NCI-H146 treated with DMSO at 0.1 percent for 48 hours (cell line): ENCODE measurements around the gene RBM15B.
"Not testable (repeated sequence)": the region's sequence is repeated elsewhere in the genome, so short reads cannot be mapped to it uniquely, and the experiment has no call there.

Experiments
- DNase-seq: peaks from one replicate; lab custom pipeline; 2025; ENCODE audit not compliant: unreplicated experiment; lab: John Stamatoyannopoulos, UW

RBM15B gene

GRCh38 chr3:51378726-51379125, 12.4 kb upstream of the RBM15B start:
- no peak for DNase-seq

DNA sequence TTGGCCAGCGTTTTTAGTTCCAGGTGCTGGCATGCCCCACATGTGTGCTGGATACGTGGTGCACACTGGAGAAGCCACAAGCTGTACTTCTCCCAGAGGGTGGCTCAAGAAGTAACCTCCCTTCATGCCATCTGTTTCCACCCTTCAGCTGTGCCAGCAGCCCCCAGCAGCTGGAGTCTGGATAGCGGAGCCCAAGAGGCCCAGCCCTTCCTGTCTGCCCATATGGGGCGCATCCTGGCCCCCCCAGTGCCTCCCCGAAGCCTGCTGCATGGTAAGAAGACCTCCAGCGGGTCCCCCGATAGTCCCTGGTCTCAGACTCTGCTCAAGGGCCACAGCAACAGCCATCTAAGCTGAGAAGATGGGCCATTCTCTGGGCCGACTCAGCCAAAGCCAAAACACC, 11.8 kb upstream of the RBM15B start:
- no peak for DNase-seq

DNA sequence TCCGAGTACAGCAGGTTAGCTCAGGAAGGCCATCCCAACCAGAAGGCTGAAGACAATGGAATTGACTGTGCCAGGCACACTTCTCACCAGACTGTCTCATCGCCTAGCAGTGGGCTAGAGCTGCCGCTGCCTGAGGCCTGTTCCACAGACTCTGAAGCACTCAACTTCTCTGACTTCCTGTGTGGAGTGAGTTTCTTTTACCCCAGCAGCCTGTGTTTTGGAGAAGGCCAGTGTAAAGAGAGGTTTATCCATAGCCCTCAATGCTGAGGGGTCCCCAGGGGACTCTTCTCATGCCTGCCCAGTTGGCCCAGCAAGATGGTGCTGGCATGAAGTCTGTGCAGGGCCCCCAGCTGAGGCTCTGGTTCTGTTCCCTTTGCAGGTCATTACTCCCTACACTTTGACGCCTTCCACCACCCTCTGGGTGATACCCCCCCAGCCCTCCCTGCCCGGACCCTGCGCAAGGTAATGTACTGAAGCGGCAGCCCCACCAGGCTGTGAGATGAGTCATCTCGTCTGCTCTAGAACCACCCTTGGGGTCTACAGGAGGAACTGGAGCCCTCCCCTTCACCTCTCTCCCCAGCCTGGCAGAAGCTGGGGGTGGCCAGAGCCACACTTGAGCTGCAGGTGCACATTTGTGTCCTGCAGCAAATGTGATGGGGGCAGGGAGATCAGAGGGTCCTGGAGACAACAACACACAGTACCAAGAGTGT, 11.2 kb upstream of the RBM15B start:
- no peak for DNase-seq

DNA sequence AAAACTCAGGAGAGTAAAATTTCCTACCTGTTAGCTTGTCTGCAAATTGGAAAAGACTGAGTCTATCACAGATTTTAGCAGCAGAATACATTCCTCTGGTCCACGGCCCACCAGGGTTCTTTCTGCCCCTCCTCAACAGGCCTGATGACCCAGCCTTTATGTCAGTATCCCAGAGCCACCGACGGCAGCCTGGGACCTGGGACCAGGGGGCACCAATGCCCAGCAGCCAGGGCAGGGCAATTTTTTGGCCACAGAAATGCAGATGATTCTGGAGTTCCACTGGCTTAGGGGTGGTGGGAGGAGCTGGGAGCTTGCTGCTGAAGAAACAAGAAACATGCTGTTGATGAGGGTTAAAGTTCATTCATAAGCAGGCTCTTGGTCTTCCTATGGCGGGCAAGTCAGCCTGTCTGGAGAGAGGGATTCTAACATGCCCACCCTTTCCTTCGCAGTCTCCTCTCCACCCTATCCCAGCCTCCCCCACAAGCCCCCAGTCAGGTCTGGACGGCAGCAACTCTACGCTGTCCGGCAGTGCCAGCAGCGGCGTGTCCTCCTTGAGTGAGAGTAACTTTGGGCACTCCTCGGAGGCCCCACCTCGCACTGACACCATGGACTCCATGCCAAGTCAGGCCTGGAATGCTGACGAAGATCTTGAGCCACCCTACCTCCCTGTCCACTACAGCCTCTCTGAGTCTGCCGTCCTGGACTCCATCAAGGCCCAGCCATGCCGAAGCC, 10.3 kb upstream of the RBM15B start:
- no peak for DNase-seq

- no peak for DNase-seq
These were observed 9.8 kb upstream of the RBM15B start for GRCh38 chr3:51381333-51381705.

- DNase-seq = no peak
These were observed 8.9 kb upstream of the RBM15B start for GRCh38 chr3:51382076-51382745.

DNA sequence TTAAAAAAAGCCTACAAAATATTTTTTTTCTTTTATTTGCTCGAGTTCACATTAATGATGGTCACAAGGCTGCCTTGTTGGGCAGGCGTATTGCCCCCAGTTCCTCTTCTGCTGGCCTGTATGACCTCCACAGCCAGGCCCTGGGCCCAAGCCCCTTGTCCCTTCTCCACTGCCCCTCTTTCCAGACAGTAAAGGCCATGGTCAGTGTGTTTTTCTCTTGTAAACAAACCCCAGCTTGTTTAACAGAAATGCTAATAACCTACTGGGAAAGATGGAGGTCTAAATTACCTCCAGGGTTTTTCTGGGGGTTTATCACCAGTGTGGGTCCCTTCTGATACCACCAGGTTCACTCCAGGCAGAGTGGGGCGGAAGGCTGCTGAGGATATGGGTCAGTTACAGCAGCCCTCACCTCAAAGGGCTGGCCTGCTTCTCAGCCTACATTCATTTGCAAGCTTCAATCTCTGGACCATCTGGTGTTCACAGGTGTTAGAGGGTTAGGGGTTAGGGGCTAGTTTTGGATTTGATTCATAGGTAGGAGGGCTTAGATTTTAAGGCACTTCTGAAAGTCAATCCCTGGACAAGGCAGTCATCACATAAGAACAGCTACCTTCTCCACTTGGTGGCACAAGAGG, 8.0 kb upstream of the RBM15B start:
- no peak for DNase-seq

- peak; percentile 21 for DNase-seq
These were observed 6.9 kb upstream of the RBM15B start for GRCh38 chr3:51384055-51384725.

GRCh38 chr3:51384726-51385473, 6.2 kb upstream of the RBM15B start, which contains the start of gene MANF:
Gene MANF (plus strand): TSS chr3:51385291. CDS start chr3:51385343, 52 bp downstream.
- peak; percentile 84 for DNase-seq

- no peak for DNase-seq
These were observed 5.4 kb upstream of the RBM15B start for GRCh38 chr3:51385621-51386091.

DNA sequence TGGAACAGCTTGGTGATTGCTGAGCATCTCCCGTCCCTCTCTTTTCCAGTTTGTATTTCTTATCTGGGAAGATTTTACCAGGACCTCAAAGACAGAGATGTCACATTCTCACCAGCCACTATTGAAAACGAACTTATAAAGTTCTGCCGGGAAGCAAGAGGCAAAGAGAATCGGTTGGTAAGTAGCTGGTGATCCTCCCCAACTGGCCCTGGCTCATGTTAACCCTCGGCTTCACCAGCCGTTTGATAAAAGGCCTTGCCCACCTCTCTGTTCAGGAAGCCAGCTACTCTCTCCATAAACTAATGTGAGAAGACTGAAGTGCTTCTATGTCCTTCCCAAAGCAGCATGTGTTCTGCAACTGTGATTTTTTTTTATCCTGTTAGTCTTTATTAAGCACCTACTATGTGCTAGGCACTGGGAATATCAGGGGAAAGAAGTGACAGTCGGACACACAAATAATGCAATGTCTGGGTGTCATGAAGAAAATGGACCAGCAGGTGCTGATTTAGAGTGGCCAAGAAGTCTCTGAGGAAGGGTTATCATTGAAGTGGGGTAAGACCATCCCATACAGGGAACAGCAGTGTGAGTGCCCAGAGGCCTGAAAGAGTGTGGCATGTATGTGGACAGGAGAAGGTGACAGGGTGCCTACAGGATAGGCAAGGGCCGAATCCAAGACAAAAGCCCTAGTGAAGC, 4.8 kb upstream of the RBM15B start:
- DNase-seq = no peak

DNA sequence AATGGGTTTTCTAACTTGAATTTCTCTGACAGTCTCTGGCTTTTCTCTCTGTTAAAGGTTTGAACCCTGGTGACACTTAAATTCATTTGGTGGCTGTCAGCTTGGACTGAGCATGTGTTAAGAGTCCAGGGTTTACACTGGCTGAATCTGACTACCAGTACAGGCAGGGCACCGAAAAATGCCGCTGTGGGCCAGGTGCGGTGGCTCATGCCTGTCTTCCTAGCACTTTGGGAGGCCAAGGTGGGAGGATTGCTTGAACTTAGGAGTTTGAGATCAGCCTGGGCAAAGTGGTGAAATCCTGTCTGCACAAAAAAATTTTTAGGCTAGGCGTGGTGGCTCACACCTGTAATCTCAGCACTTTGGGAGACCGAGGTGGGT, 4.2 kb upstream of the RBM15B start:
- DNase-seq = no peak

GRCh38 chr3:51387281-51387680, 3.8 kb upstream of the RBM15B start:
- DNase-seq = not testable (repeated sequence)

GRCh38 chr3:51388286-51389029, 2.6 kb upstream of the RBM15B start:
- DNase-seq = no peak

- peak; percentile 0 for DNase-seq
These were observed 1.5 kb upstream of the RBM15B start for GRCh38 chr3:51389423-51390183.

GRCh38 chr3:51390246-51391074, 625 bp upstream of the RBM15B start:
- no peak for DNase-seq
